Panc1 (cell line): ENCODE results near the gene CGNL1. TPM values are rescaled to one million over a fixed set of nuclear protein-coding genes. Genes with fewer than 3 reads are reported as not detected.

Experiments used
- ATAC-seq: fragments of 200-7000 bp; cut with Tn5 transposase; 2 replicates; pipeline ENCODE4 v1.9.1; 2020; ENCODE audit warnings: mild to moderate bottlenecking, moderate library complexity
- BruUV-seq: library from RNA; stranded (reverse); fragments of 400-500 nt; replicated peaks from 2 replicates; lab custom pipeline; 2021; lab: Mats Ljungman, UMichigan
- CTCF ChIA-PET: fragments of 300-600 bp; sonication (Branson Sonifier 250); formaldehyde crosslinking; loops from one replicate; lab custom pipeline; 2022; ENCODE audit warnings: antibody characterized with exemption; lab: Charles Lee
- POLR2A ChIA-PET: fragments of 300-600 bp; sonication (Branson Sonifier 250); formaldehyde crosslinking; loops from one replicate; lab custom pipeline; 2022; ENCODE audit warnings: antibody characterized with exemption; lab: Charles Lee
- DNase-seq: peaks from one replicate; pipeline ENCODE4 v3.0.0-alpha.2; 2010; ENCODE audit warnings: low read depth, low spot score
- H3K27ac ChIP-seq: 2 replicates; pipeline ENCODE4 v1.5.1; 2011; ENCODE audit warnings: mild to moderate bottlenecking, low read length, inconsistent platforms
- H3K27me3 ChIP-seq: fragments of 200-500 bp; sonication (Bioruptor generic); 2 replicates; pipeline ENCODE4 v1.6.0; 2014; ENCODE audit warnings: low read length, inconsistent platforms; ENCODE audit not compliant: control insufficient read depth, insufficient read depth
- H3K36me3 ChIP-seq: fragments of 200-500 bp; sonication (Bioruptor generic); 2 replicates; pipeline ENCODE4 v1.5.1; 2014; ENCODE audit warnings: inconsistent platforms, mild to moderate bottlenecking, low read length, moderate library complexity; ENCODE audit not compliant: control insufficient read depth, insufficient read depth
- H3K4me1 ChIP-seq: 2 replicates; pipeline ENCODE4 v1.5.1; 2011; ENCODE audit warnings: inconsistent platforms, mild to moderate bottlenecking, low read length, moderate library complexity; ENCODE audit not compliant: control insufficient read depth, insufficient read depth
- H3K4me3 ChIP-seq, 2 experiments: 2 replicates each; pipeline ENCODE4 v1.5.1; 2011 to 2012; ENCODE audit warnings: low read depth in 2 of 2, low read length in 2 of 2, mild to moderate bottlenecking in 2 of 2, inconsistent platforms in 1 of 2, moderate library complexity in 1 of 2
- H3K9me3 ChIP-seq: fragments of 200-500 bp; sonication (Bioruptor generic); 2 replicates; pipeline ENCODE4 v1.5.1; 2014; ENCODE audit warnings: low read depth, mild to moderate bottlenecking, inconsistent platforms, low read length, moderate library complexity; ENCODE audit not compliant: control insufficient read depth, insufficient read depth
- POLR2AphosphoS5 ChIP-seq: IDR thresholded peaks from 2 replicates; pipeline ENCODE4 v1.6.1; 2012; ENCODE audit warnings: mild to moderate bottlenecking, low read depth, low read length, moderate library complexity
- SIN3A ChIP-seq: IDR thresholded peaks from 2 replicates; pipeline ENCODE4 v1.6.1; 2012; ENCODE audit warnings: low read depth, mild to moderate bottlenecking, low read length, moderate library complexity, borderline replicate concordance; ENCODE audit not compliant: insufficient read depth
- TCF7L2 ChIP-seq: IDR thresholded peaks from 2 replicates; pipeline ENCODE4 v1.6.1; 2011; ENCODE audit warnings: mild to moderate bottlenecking, low read depth, low read length, inconsistent platforms
- in situ Hi-C: cut with HindIII; loops from 2 replicates; pipeline ENCODE4 v1.10.0; 2016; ENCODE audit warnings: low sequenced_read_pairs, low pct_unique_long_range_greater_than_20kb
- intact Hi-C: fragments of 100-400 bp; cut with micrococcal nuclease; formaldehyde crosslinking; loops from one replicate; pipeline ENCODE4 v1.10.0; 2022; ENCODE audit not compliant: unreplicated experiment
- total RNA-seq: library from RNA; stranded (reverse); gene quantifications from one replicate; pipeline ENCODE4 v1.2.1, GENCODE V29; 2021; ENCODE audit not compliant: unreplicated experiment
- TF ChIP-seq, protein P1 (sequence below): fragments of 450-650 bp; IDR thresholded peaks from 2 replicates; pipeline ENCODE4 v1.5.1; 2017; ENCODE audit warnings: mild to moderate bottlenecking
- TF ChIP-seq, protein P2 (sequence below), 2 experiments: IDR thresholded peaks; 2 replicates each; pipeline ENCODE4 v1.6.1; 2011 to 2012; ENCODE audit warnings: low read depth in 2 of 2, control low read depth in 1 of 2, low read length in 1 of 2, mild to moderate bottlenecking in 1 of 2, moderate library complexity in 1 of 2; ENCODE audit not compliant: insufficient read depth in 1 of 2

CGNL1 gene
- total RNA-seq, 1 experiment from 2014 or later = 3.5 TPM

DNA sequence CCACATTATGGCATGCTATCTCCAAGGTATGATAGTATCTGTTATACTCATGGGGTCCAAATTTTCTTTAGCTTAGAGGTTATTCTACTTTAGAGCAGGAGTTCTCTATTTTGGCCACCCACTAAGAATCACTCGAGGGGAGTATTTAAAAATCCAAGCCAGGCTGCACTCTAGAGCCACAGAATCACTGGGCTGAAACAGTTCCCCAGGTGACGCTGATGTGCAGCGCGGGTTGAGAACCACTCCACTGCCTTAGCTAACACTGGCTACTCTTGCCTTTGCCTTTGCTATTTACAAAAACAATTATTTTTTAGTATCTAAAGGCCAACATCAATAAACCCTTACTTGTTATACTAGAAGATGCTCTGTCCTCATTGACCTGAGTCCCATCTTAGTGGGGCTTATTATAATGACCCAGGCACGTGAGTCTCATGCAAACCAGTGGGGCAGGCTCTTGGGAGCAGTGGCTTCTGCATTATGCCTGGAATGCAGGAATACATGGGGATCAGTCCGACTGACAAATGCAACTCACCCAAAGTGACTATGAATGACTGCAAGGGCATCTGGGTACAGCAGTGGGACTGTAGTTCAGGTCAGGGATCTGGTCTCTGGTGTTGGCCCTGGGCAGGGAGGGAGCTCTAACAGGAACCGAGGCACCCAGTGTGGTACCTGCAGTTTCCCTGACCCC is 21.7 kb upstream of the CGNL1 start:
- in situ Hi-C loops (no loop called here), intact Hi-C loops (no loop called here)
- Histone ChIP-seq H3K4me3 (no peak overlapping the region), H3K27me3 (no peaks in the 10 kb centered on the region), H3K4me1 (no peaks in the 10 kb centered on the region), H3K36me3 (no peaks in the 10 kb centered on the region), H3K27ac (no peak overlapping the region), H3K9me3 (no peaks in the 10 kb centered on the region)
- POLR2A ChIA-PET = no interaction called here
- CTCF ChIA-PET = no interaction called here
- no peak for TF ChIP-seq POLR2AphosphoS5
- ATAC-seq (no peak), DNase-seq (no peak)
- no TSS peak for BruUV-seq

DNA sequence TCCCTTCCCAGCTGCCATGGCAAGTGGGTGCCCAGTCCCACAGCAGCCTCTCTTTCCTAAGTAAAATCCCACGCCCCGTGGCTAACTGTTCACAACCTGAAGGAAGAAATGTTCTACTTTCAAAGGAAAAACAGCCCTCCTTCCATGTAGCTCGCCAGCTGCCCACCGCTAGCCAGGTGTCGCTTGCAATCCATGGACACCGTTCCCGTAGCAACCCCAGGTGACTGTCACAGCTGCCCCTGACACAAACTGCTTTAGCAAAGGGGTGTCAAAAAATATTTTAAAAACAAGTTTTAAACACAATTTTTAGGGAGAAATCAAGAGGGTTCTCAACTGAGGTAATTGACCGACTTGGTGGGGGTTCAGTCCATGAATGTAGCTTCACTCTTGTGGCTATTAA is 21.0 kb upstream of the CGNL1 start:
- Histone ChIP-seq H3K4me1 (no peaks in the 10 kb centered on the region), H3K9me3 (no peaks in the 10 kb centered on the region), H3K4me3 (no peak overlapping the region), H3K27me3 (no peaks in the 10 kb centered on the region), H3K36me3 (no peaks in the 10 kb centered on the region), H3K27ac (no peak overlapping the region)
- intact Hi-C loops (no loop called here), in situ Hi-C loops (no loop called here)
- no TSS peak for BruUV-seq
- TF ChIP-seq POLR2AphosphoS5 = no peak
- TF ChIP-seq SIN3A = no peak
- no peak for TF ChIP-seq TCF7L2
- TF ChIP-seq, protein P1, sequence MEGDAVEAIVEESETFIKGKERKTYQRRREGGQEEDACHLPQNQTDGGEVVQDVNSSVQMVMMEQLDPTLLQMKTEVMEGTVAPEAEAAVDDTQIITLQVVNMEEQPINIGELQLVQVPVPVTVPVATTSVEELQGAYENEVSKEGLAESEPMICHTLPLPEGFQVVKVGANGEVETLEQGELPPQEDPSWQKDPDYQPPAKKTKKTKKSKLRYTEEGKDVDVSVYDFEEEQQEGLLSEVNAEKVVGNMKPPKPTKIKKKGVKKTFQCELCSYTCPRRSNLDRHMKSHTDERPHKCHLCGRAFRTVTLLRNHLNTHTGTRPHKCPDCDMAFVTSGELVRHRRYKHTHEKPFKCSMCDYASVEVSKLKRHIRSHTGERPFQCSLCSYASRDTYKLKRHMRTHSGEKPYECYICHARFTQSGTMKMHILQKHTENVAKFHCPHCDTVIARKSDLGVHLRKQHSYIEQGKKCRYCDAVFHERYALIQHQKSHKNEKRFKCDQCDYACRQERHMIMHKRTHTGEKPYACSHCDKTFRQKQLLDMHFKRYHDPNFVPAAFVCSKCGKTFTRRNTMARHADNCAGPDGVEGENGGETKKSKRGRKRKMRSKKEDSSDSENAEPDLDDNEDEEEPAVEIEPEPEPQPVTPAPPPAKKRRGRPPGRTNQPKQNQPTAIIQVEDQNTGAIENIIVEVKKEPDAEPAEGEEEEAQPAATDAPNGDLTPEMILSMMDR = no peak
- TF ChIP-seq, protein P2, sequence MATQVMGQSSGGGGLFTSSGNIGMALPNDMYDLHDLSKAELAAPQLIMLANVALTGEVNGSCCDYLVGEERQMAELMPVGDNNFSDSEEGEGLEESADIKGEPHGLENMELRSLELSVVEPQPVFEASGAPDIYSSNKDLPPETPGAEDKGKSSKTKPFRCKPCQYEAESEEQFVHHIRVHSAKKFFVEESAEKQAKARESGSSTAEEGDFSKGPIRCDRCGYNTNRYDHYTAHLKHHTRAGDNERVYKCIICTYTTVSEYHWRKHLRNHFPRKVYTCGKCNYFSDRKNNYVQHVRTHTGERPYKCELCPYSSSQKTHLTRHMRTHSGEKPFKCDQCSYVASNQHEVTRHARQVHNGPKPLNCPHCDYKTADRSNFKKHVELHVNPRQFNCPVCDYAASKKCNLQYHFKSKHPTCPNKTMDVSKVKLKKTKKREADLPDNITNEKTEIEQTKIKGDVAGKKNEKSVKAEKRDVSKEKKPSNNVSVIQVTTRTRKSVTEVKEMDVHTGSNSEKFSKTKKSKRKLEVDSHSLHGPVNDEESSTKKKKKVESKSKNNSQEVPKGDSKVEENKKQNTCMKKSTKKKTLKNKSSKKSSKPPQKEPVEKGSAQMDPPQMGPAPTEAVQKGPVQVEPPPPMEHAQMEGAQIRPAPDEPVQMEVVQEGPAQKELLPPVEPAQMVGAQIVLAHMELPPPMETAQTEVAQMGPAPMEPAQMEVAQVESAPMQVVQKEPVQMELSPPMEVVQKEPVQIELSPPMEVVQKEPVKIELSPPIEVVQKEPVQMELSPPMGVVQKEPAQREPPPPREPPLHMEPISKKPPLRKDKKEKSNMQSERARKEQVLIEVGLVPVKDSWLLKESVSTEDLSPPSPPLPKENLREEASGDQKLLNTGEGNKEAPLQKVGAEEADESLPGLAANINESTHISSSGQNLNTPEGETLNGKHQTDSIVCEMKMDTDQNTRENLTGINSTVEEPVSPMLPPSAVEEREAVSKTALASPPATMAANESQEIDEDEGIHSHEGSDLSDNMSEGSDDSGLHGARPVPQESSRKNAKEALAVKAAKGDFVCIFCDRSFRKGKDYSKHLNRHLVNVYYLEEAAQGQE (IDR thresholded peaks at IDR 0.05; ENCODE audit: insufficient read depth in 1 of 2, low read depth in 2 of 2, low read length in 1 of 2) = no peak
- ATAC-seq = no peak
- DNase-seq = no peak
- ChIA-PET POLR2A (interaction anchor here (0.5 kb wide), 1 partner anchor 413 kb away, joined by 3 read pairs; no protein-coding TSS in a partner anchor), CTCF (interaction anchor here (0.7 kb wide), 1 partner anchor 71 kb away, joined by 5 read pairs; no protein-coding TSS in a partner anchor)

DNA sequence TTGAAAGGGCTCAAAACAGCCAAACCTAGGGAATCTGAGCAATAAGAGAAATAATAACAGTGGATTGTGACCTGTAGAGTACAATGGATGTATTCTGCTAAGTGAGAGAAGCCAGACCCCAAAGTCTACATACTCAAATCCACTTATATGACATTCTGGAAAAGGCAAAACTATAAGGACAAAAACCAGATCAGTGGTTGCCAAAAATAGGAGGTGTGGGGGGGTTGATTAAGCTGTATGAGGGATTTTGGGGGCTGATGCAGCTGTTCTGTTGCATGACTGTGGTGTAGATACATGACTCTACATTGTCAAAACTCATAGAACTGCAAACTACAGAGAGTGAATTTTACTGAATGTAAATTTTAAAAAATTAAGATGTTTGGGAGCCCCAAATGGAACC is 20.1 kb upstream of the CGNL1 start:
- DNase-seq (no peak), ATAC-seq (no peak)
- H3K9me3 ChIP-seq = no peaks in the 10 kb centered on the region
- in situ Hi-C loops (no loop called here), intact Hi-C loops (no loop called here)
- no peaks in the 10 kb centered on the region for H3K36me3 ChIP-seq
- CTCF ChIA-PET = interaction anchor here (0.7 kb wide), 1 partner anchor 70 kb away, joined by 5 read pairs; no protein-coding TSS in a partner anchor
- TF ChIP-seq, protein P1 = no peak
- TF ChIP-seq TCF7L2 (no peak), SIN3A (no peak), POLR2AphosphoS5 (no peak)
- TF ChIP-seq, protein P2 (IDR thresholded peaks at IDR 0.05; ENCODE audit: insufficient read depth in 1 of 2, low read depth in 2 of 2, low read length in 1 of 2) = no peak
- no peak overlapping the region for H3K4me3 ChIP-seq
- H3K27me3 ChIP-seq = no peaks in the 10 kb centered on the region
- POLR2A ChIA-PET = no interaction called here
- H3K27ac ChIP-seq = no peak overlapping the region
- no peaks in the 10 kb centered on the region for H3K4me1 ChIP-seq
- no TSS peak for BruUV-seq
